IPS DF 4.7 (cell line): ENCODE measurements around the gene H2BK1.

Source experiments
- DNase-seq: peaks from one replicate; pipeline ENCODE4 v3.0.0-alpha.2; 2013; ENCODE audit warnings: low spot score; ENCODE audit errors: extremely low read depth

H2BK1 gene

GRCh38 chr7:151179287-151179860 lies 30.9 kb downstream of the H2BK1 start:
- DNase-seq: no peak

GRCh38 chr7:151178831-151179230 lies 31.5 kb downstream of the H2BK1 start:
- no peak for DNase-seq

GRCh38 chr7:151178236-151178635 lies 32.1 kb downstream of the H2BK1 start:
- no peak for DNase-seq

- no peak for DNase-seq
Measured at GRCh38 chr7:151177310-151177709, 33.0 kb downstream of the H2BK1 start.

GRCh38 chr7:151176401-151176800 lies 33.9 kb downstream of the H2BK1 start:
- no peak for DNase-seq

GRCh38 chr7:151175793-151176311 lies 34.4 kb downstream of the H2BK1 start:
- no peak for DNase-seq

- DNase-seq: no peak
Measured at GRCh38 chr7:151175047-151175792, 35.1 kb downstream of the H2BK1 start.

- no peak for DNase-seq
Measured at GRCh38 chr7:151174246-151175046, 35.8 kb downstream of the H2BK1 start.

- DNase-seq: no peak
Measured at GRCh38 chr7:151173386-151174245, 36.7 kb downstream of the H2BK1 start.

- DNase-seq: no peak
Measured at GRCh38 chr7:151172273-151173141, 37.8 kb downstream of the H2BK1 start.

- DNase-seq: no peak
Measured at GRCh38 chr7:151168787-151169162, 41.5 kb downstream of the H2BK1 start.

GRCh38 chr7:151168003-151168786 lies 42.1 kb downstream of the H2BK1 start:
- DNase-seq: no peak

- no peak for DNase-seq
Measured at GRCh38 chr7:151167197-151167961, 42.9 kb downstream of the H2BK1 start, which contains the start of gene GBX1. TSS of gene GBX1 (minus strand) at chr7:151167694. CDS start at chr7:151167548, 146 bp downstream.

GRCh38 chr7:151166629-151167196 lies 43.6 kb downstream of the H2BK1 start:
- no peak for DNase-seq

- DNase-seq: no peak
Measured at GRCh38 chr7:151161757-151162156, 48.5 kb downstream of the H2BK1 start.
